HepG2 (cell line): ENCODE measurements around the gene GLRX5. TPM values are rescaled to one million over a fixed set of nuclear protein-coding genes. Genes with fewer than 3 reads are reported as not detected.
A peak's percentile ranks its signal among the peaks of the same experiment; 100 is the strongest.

Experiments used
- CBX5 ChIP-seq: sonication (generic); formaldehyde crosslinking; IDR thresholded peaks from 2 replicates; pipeline ENCODE4 v1.4.0; 2020; ENCODE audit warnings: missing genetic modification reagents, borderline replicate concordance
- EP300 ChIP-seq, 3 experiments: sonication (generic) in 1 of 3; formaldehyde crosslinking in 1 of 3; IDR thresholded peaks; 2 replicates each; pipeline versions ENCODE4 v1.5.1 to v1.6.1; 2011 to 2020; ENCODE audit warnings: low read depth in 2 of 3, low read length in 2 of 3, borderline replicate concordance in 1 of 3, improper control_type of control experiment in 1 of 3, mild to moderate bottlenecking in 1 of 3, missing genetic modification reagents in 1 of 3, moderate library complexity in 1 of 3
- GTF2F1 ChIP-seq: fragments of 150-350 bp; IDR thresholded peaks from 2 replicates; pipeline ENCODE4 v1.6.1; 2014; ENCODE audit warnings: low read length
- PPARG ChIP-seq: conservative IDR thresholded peaks from 2 replicates; pipeline ENCODE4 v1.6.1; 2016; ENCODE audit warnings: missing biosample characterization, missing genetic modification reagents
- TOE1 ChIP-seq: sonication (generic); formaldehyde crosslinking; IDR thresholded peaks from 2 replicates; pipeline ENCODE4 v1.4.0; 2020; ENCODE audit warnings: mild to moderate bottlenecking, missing genetic modification reagents
- U2AF1 ChIP-seq: fragments of 200-400 bp; formaldehyde crosslinking; optimal IDR thresholded peaks from 2 replicates; pipeline ENCODE3; 2017; ENCODE audit warnings: mild to moderate bottlenecking, low read depth, low read length
- ZFP41 ChIP-seq: sonication (generic); formaldehyde crosslinking; IDR thresholded peaks from 2 replicates; pipeline ENCODE4 v1.4.0; 2020; ENCODE audit warnings: mild to moderate bottlenecking, missing genetic modification reagents, borderline replicate concordance
- ZNF367 ChIP-seq: sonication (generic); formaldehyde crosslinking; IDR thresholded peaks from 2 replicates; pipeline ENCODE4 v1.4.0; 2020; ENCODE audit warnings: missing genetic modification reagents, borderline replicate concordance
- polyA plus RNA-seq, 8 experiments: library from polyadenylated mRNA; depleted of rRNA in 3 of 8; stranded (reverse) in 7 of 8; unstranded in 1 of 8; fragments of >200 nt; fragmentation: Illumina TruSeq in 4 of 8; extraction: Trizol in 4 of 8; gene quantifications; 2 replicates each; pipeline versions ENCODE4 v1.2.1 to v1.2.3, GENCODE V29; 2011 to 2016; ENCODE audit warnings: low read depth in 4 of 8, missing spikeins in 1 of 8, mixed read lengths in 1 of 8; ENCODE audit not compliant: insufficient read depth in 1 of 8
- total RNA-seq, 5 experiments: library from RNA; depleted of rRNA; stranded (reverse); fragments of >200 nt; fragmentation: Illumina TruSeq; extraction: Trizol; gene quantifications; 2 replicates each; pipeline ENCODE4 v1.2.3, GENCODE V29; 2016; ENCODE audit warnings: low read depth in 1 of 5
- TF ChIP-seq, protein P1 (sequence below): sonication (generic); formaldehyde crosslinking; IDR thresholded peaks from 2 replicates; pipeline ENCODE4 v1.4.0; 2020; ENCODE audit warnings: mild to moderate bottlenecking, low read depth, missing genetic modification reagents
- TF ChIP-seq, protein P2 (sequence below): sonication (generic); formaldehyde crosslinking; conservative IDR thresholded peaks from 2 replicates; pipeline ENCODE4 v1.4.0; 2020; ENCODE audit warnings: mild to moderate bottlenecking, missing genetic modification reagents, moderate library complexity
- TF ChIP-seq, protein P3 (sequence below): sonication (generic); formaldehyde crosslinking; IDR thresholded peaks from 2 replicates; pipeline ENCODE4 v1.4.0; 2020; ENCODE audit warnings: missing genetic modification reagents, borderline replicate concordance
- TF ChIP-seq, protein P4 (sequence below): sonication (generic); formaldehyde crosslinking; IDR thresholded peaks from 2 replicates; pipeline ENCODE4 v1.4.0; 2020; ENCODE audit warnings: missing genetic modification reagents
- TF ChIP-seq, protein P5 (sequence below): sonication (generic); formaldehyde crosslinking; IDR thresholded peaks from 2 replicates; pipeline ENCODE4 v1.5.1; 2020; ENCODE audit warnings: missing genetic modification reagents, mild to moderate bottlenecking, borderline replicate concordance
- TF ChIP-seq, protein P6 (sequence below): IDR thresholded peaks from 2 replicates; pipeline ENCODE4 v1.6.1; 2018; ENCODE audit warnings: missing genetic modification reagents, mild to moderate bottlenecking, missing compliant biosample characterization

The GLRX5 gene
- total and polyA plus RNA-seq, 2 of the 13 experiments (the other 11 are each of a cell fraction or from before 2014, with no cell fraction given), result 122 to 146 TPM

DNA sequence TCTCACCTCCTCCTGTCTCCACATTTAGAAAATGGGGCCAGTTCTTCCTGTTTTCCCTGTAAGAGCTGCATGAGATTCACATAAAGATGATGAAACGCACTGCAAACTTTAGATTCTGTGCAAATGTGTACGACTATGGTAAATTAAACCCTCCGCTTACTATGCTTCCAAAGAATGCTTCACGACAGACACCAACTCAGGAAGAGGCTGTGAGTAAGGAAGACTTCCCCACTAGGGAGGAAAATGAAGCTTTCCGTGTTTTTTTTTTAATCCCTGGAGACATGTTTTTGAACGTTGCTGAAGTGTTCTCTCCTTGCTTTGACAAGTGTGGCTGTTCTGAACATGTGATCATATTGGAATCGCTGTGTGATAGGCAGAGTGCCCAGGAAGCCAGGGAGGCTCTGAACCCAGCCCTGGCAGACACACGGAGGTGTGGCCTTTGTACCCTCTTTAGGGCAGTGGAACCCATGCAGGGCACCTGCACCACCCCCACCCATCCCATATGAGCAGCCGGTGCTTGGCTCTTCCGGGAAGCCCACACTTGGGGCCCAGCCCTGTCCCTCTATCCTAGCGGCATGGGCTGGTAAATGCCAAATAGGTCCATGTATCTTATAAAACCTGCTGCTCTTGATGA, 10.9 kb upstream of the GLRX5 start (continued):
- TF ChIP-seq, protein P1, sequence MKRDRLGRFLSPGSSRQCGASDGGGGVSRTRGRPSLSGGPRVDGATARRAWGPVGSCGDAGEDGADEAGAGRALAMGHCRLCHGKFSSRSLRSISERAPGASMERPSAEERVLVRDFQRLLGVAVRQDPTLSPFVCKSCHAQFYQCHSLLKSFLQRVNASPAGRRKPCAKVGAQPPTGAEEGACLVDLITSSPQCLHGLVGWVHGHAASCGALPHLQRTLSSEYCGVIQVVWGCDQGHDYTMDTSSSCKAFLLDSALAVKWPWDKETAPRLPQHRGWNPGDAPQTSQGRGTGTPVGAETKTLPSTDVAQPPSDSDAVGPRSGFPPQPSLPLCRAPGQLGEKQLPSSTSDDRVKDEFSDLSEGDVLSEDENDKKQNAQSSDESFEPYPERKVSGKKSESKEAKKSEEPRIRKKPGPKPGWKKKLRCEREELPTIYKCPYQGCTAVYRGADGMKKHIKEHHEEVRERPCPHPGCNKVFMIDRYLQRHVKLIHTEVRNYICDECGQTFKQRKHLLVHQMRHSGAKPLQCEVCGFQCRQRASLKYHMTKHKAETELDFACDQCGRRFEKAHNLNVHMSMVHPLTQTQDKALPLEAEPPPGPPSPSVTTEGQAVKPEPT (CRISPR knock-in tag), result no peak
- TF ChIP-seq, protein P2, sequence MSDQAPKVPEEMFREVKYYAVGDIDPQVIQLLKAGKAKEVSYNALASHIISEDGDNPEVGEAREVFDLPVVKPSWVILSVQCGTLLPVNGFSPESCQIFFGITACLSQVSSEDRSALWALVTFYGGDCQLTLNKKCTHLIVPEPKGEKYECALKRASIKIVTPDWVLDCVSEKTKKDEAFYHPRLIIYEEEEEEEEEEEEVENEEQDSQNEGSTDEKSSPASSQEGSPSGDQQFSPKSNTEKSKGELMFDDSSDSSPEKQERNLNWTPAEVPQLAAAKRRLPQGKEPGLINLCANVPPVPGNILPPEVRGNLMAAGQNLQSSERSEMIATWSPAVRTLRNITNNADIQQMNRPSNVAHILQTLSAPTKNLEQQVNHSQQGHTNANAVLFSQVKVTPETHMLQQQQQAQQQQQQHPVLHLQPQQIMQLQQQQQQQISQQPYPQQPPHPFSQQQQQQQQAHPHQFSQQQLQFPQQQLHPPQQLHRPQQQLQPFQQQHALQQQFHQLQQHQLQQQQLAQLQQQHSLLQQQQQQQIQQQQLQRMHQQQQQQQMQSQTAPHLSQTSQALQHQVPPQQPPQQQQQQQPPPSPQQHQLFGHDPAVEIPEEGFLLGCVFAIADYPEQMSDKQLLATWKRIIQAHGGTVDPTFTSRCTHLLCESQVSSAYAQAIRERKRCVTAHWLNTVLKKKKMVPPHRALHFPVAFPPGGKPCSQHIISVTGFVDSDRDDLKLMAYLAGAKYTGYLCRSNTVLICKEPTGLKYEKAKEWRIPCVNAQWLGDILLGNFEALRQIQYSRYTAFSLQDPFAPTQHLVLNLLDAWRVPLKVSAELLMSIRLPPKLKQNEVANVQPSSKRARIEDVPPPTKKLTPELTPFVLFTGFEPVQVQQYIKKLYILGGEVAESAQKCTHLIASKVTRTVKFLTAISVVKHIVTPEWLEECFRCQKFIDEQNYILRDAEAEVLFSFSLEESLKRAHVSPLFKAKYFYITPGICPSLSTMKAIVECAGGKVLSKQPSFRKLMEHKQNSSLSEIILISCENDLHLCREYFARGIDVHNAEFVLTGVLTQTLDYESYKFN (CRISPR knock-in tag), result no peak
- no peak for TF ChIP-seq U2AF1
- no peak for TF ChIP-seq TOE1
- TF ChIP-seq, protein P3, sequence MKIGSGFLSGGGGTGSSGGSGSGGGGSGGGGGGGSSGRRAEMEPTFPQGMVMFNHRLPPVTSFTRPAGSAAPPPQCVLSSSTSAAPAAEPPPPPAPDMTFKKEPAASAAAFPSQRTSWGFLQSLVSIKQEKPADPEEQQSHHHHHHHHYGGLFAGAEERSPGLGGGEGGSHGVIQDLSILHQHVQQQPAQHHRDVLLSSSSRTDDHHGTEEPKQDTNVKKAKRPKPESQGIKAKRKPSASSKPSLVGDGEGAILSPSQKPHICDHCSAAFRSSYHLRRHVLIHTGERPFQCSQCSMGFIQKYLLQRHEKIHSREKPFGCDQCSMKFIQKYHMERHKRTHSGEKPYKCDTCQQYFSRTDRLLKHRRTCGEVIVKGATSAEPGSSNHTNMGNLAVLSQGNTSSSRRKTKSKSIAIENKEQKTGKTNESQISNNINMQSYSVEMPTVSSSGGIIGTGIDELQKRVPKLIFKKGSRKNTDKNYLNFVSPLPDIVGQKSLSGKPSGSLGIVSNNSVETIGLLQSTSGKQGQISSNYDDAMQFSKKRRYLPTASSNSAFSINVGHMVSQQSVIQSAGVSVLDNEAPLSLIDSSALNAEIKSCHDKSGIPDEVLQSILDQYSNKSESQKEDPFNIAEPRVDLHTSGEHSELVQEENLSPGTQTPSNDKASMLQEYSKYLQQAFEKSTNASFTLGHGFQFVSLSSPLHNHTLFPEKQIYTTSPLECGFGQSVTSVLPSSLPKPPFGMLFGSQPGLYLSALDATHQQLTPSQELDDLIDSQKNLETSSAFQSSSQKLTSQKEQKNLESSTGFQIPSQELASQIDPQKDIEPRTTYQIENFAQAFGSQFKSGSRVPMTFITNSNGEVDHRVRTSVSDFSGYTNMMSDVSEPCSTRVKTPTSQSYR, result peak; percentile 91
- no peak for TF ChIP-seq PPARG (CRISPR knock-in tag)
- TF ChIP-seq, protein P4, sequence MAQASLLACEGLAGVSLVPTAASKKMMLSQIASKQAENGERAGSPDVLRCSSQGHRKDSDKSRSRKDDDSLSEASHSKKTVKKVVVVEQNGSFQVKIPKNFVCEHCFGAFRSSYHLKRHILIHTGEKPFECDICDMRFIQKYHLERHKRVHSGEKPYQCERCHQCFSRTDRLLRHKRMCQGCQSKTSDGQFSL (CRISPR knock-in tag), result no peak
- no peak for TF ChIP-seq EP300 (IDR thresholded peaks at IDR 0.05; ENCODE audit: low read depth in 2 of 2, low read length in 2 of 2)
- TF ChIP-seq EP300 (CRISPR knock-in tag; IDR thresholded peaks at IDR 0.05; ENCODE audit: borderline replicate concordance), result 0 out of 2 replicates have a peak, but pooled peaks have one; percentile 25
- no peak for TF ChIP-seq ZFP41 (CRISPR knock-in tag)
- TF ChIP-seq ZNF367 (CRISPR knock-in tag), result no peak
- TF ChIP-seq, protein P5, sequence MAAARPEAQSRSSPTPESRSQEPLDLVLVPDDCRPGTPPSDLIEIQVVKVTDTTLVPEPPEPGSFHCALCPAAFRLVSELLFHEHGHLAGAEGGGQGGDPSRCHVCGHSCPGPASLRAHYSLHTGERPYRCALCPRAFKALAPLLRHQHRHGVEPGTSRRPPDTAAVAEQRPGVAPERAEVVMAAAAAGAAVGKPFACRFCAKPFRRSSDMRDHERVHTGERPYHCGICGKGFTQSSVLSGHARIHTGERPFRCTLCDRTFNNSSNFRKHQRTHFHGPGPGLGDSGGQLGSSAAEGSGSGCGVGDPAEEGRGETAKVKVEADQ (CRISPR knock-in tag), result no peak
- TF ChIP-seq CBX5, result 0 out of 2 replicates have a peak, but pooled peaks have one; percentile 35
- TF ChIP-seq GTF2F1, result no peak
- TF ChIP-seq, protein P6, sequence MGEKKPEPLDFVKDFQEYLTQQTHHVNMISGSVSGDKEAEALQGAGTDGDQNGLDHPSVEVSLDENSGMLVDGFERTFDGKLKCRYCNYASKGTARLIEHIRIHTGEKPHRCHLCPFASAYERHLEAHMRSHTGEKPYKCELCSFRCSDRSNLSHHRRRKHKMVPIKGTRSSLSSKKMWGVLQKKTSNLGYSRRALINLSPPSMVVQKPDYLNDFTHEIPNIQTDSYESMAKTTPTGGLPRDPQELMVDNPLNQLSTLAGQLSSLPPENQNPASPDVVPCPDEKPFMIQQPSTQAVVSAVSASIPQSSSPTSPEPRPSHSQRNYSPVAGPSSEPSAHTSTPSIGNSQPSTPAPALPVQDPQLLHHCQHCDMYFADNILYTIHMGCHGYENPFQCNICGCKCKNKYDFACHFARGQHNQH (CRISPR knock-in tag), result no peak
